Stomach (tissue), 4 donors: ENCODE data around the gene ZFYVE16.

ENCODE experiments used
- EP300 ChIP-seq: sonication (generic); formaldehyde crosslinking; IDR thresholded peaks from one replicate; pipeline ENCODE4 v1.6.1; 2017; ENCODE audit warnings: antibody characterized with exemption
- POLR2AphosphoS5 ChIP-seq, 3 donors: sonication (generic); formaldehyde crosslinking; IDR thresholded peaks; one replicate each; pipeline ENCODE4 v1.6.1; 2016; ENCODE audit warnings: antibody characterized with exemption in 3 of 3
- TF ChIP-seq, protein P1 (sequence below), 7 experiments: fragments of 450-650 bp in 4 of 7; fragments of 200-600 bp in 3 of 7; sonication (generic) in 3 of 7; IDR thresholded peaks; one replicate each; pipeline ENCODE4 v1.5.1; 2016 to 2019; ENCODE audit warnings: antibody characterized with exemption in 7 of 7, control low read depth in 2 of 7, mild to moderate bottlenecking in 1 of 7

DNA sequence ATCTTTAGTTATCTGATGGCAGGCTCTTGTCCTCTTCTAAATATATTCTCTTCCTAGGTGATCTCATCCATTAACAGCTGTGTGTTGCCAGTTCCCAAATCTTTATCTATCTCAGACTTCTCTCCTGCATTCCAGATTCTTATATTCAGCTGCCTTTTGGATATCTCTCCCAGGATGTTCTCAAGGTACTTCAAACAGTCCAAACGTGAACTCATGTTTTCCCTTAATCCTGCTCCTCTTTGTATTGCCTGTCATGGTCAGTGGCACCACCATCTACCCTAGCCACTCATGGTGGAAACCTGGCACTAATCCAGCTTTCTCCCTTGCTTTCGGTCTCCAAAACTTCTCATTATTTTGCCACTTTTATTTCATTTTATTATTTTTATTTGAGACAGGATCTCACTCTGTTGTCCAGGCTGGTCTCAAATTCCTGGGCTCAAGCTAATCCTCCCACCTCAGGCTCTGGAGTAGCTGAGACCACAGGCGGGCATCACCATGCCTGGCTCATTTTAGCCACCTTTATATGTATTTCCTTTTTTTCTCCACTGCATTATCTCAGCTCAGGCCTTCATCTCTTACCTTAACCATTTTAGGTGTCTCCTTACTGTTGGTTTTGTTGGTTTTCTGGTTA is 3.8 kb downstream of the ZFYVE16 start:
- TF ChIP-seq EP300 (no peak), POLR2AphosphoS5 (IDR thresholded peaks at IDR 0.05) (no peak)
- TF ChIP-seq, protein P1, sequence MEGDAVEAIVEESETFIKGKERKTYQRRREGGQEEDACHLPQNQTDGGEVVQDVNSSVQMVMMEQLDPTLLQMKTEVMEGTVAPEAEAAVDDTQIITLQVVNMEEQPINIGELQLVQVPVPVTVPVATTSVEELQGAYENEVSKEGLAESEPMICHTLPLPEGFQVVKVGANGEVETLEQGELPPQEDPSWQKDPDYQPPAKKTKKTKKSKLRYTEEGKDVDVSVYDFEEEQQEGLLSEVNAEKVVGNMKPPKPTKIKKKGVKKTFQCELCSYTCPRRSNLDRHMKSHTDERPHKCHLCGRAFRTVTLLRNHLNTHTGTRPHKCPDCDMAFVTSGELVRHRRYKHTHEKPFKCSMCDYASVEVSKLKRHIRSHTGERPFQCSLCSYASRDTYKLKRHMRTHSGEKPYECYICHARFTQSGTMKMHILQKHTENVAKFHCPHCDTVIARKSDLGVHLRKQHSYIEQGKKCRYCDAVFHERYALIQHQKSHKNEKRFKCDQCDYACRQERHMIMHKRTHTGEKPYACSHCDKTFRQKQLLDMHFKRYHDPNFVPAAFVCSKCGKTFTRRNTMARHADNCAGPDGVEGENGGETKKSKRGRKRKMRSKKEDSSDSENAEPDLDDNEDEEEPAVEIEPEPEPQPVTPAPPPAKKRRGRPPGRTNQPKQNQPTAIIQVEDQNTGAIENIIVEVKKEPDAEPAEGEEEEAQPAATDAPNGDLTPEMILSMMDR (IDR thresholded peaks at IDR 0.05), result no peak
